ENCODE data around the gene HSPB2. TPM values are rescaled to one million over a fixed set of nuclear protein-coding genes. Genes with fewer than 3 reads are reported as not detected.

Gene HSPB2
- total RNA-seq, 4 donors from 2014 or later, result 0.78 to 5.5 (median 3.0) TPM

DNA sequence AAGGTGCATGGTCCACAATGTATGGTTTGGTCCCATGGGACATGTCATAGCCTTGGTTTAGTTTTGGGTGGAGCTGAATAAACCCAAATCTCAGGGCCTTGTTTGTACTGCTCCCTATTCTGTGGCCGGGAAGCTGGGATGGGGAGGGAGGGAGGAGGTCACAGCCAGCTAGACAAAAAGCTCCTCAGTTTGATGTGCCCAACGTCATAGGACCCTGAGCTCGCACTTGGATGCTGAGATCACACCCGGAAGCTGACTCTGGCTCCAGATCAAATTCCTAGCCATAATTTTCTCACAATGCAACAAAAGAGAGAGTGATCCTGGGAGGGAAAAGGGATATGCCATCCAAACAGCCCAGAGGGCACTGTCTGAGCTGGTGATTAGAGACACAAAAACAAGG lies 1.5 kb downstream of the HSPB2 start:
- peak; percentile 24 for ATAC-seq
- peak; percentile 40 to 80 for TF ChIP-seq POLR2A (IDR thresholded peaks at IDR 0.05)
- no peak for TF ChIP-seq EP300 (IDR thresholded peaks at IDR 0.05)
- peak; percentile 96 for TF ChIP-seq POLR2AphosphoS5 (IDR thresholded peaks at IDR 0.05)
- peak overlapping the region; percentile 98 to 100 (median 100) for H3K27ac ChIP-seq
- WGBS, 2 donors (ENCODE audit: low coverage in 1 of 2), result 0 to 8% methylated on average over 1 to 2 of the region's 4 CpGs
- peaks cover 0 to 13% of the 10 kb centered on the region in 2 donors for H3K36me3 ChIP-seq
- no peaks in the 10 kb centered on the region for H3K9me3 ChIP-seq
- H3K27me3 ChIP-seq, result no peaks in the 10 kb centered on the region
- peak overlapping the region; percentile 75 to 80 for H3K4me3 ChIP-seq
- peaks cover 0 to 55% (median 0%) of the 10 kb centered on the region in 3 donors for H3K4me1 ChIP-seq

DNA sequence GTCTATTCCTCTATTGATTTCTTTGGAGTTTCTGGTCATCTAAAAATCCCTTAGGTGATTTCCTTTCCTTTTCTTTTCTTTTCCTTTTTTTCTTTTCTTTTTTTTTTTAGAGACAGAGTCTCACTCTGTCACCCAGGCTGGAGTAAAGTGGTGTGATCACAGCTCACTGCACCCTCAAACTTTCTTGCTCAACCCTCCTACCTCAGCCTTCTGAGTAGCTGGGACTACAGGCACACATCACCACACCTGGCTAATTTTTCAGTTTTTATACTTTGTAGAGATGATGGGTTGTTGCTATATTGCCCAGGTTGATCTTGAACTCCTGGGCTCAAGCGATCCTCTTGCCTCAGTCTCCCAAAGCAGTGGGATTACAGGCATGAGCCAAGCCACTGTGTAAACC lies 4.2 kb downstream of the HSPB2 start:
- WGBS, 2 donors (ENCODE audit: low coverage in 1 of 2), result 88 to 100% methylated on average over 1 of the region's 1 CpG
- no peaks in the 10 kb centered on the region for H3K27me3 ChIP-seq
- H3K27ac ChIP-seq, result no peak overlapping the region
- TF ChIP-seq EP300 (IDR thresholded peaks at IDR 0.05), result no peak
- TF ChIP-seq POLR2AphosphoS5 (IDR thresholded peaks at IDR 0.05), result no peak
- TF ChIP-seq POLR2A (IDR thresholded peaks at IDR 0.05), result no peak
- TF ChIP-seq, protein P1, sequence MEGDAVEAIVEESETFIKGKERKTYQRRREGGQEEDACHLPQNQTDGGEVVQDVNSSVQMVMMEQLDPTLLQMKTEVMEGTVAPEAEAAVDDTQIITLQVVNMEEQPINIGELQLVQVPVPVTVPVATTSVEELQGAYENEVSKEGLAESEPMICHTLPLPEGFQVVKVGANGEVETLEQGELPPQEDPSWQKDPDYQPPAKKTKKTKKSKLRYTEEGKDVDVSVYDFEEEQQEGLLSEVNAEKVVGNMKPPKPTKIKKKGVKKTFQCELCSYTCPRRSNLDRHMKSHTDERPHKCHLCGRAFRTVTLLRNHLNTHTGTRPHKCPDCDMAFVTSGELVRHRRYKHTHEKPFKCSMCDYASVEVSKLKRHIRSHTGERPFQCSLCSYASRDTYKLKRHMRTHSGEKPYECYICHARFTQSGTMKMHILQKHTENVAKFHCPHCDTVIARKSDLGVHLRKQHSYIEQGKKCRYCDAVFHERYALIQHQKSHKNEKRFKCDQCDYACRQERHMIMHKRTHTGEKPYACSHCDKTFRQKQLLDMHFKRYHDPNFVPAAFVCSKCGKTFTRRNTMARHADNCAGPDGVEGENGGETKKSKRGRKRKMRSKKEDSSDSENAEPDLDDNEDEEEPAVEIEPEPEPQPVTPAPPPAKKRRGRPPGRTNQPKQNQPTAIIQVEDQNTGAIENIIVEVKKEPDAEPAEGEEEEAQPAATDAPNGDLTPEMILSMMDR (IDR thresholded peaks at IDR 0.05), result no peak
- no peaks in the 10 kb centered on the region for H3K9me3 ChIP-seq
- no peak overlapping the region for H3K4me3 ChIP-seq
- H3K36me3 ChIP-seq, result no peaks in the 10 kb centered on the region
- peaks cover 0 to 40% (median under 1%) of the 10 kb centered on the region in 3 donors for H3K4me1 ChIP-seq
- no peak for ATAC-seq

DNA sequence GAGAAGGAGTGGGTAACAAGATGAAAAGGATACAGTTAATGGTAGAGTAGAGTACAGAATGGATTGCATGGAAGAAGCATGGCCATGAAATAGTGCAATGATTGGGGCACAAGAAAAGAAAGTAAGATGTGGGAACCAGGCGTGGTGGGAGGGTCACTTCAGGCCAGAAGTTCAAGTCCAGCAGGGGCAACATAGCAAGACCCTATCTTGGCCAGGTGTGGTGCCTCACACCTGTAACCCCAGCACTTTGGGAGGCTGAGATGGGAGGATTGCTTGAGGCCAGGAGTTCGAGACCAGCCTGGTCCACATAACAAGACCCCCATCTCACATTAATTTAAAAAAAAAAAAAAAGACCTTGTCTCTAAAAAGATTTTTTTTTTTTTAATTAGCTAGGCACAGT lies 4.8 kb downstream of the HSPB2 start:
- no peaks in the 10 kb centered on the region for H3K9me3 ChIP-seq
- H3K4me1 ChIP-seq, result peaks cover 0 to 45% (median 6%) of the 10 kb centered on the region in 3 donors
- no peaks in the 10 kb centered on the region for H3K36me3 ChIP-seq
- H3K4me3 ChIP-seq, result no peak overlapping the region
- 93 to 97% methylated on average over 2 of the region's 2 CpGs for WGBS, 2 donors (ENCODE audit: low coverage in 1 of 2)
- no peak overlapping the region for H3K27ac ChIP-seq
- no peak for ATAC-seq
- no peaks in the 10 kb centered on the region for H3K27me3 ChIP-seq
- no peak for TF ChIP-seq EP300 (IDR thresholded peaks at IDR 0.05)
- TF ChIP-seq, protein P1 (IDR thresholded peaks at IDR 0.05), result no peak

DNA sequence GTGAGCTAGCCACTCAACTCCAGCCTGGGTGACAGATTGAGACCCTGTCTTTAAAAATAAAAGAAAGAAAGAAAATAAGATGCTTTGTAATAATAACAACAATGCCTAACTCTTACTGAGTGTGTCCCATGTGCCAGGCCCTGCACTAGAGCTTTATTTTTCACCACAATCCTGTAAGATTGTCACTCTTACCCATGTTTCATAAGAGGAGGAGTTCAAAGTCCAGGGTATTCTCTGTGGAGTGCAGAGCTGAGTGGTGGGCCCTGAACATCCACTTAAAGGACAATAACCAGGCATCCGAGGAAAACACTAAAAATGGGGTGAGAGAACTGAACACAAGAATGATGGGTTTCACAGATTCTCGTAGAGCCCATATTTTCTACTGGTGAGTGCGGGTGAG lies 5.3 kb downstream of the HSPB2 start:
- TF ChIP-seq POLR2A (IDR thresholded peaks at IDR 0.05), result no peak
- no peak for TF ChIP-seq EP300 (IDR thresholded peaks at IDR 0.05)
- TF ChIP-seq, protein P1 (IDR thresholded peaks at IDR 0.05), result no peak
- no peak for TF ChIP-seq POLR2AphosphoS5 (IDR thresholded peaks at IDR 0.05)
- Histone ChIP-seq H3K4me3 (no peak overlapping the region), H3K4me1 (peaks cover 0 to 50% (median 10%) of the 10 kb centered on the region in 3 donors), H3K27me3 (no peaks in the 10 kb centered on the region), H3K36me3 (no peaks in the 10 kb centered on the region), H3K9me3 (no peaks in the 10 kb centered on the region), H3K27ac (no peak overlapping the region)
- ATAC-seq, result no peak
- 92 to 94% methylated on average over 3 of the region's 3 CpGs for WGBS, 2 donors (ENCODE audit: low coverage in 1 of 2)

DNA sequence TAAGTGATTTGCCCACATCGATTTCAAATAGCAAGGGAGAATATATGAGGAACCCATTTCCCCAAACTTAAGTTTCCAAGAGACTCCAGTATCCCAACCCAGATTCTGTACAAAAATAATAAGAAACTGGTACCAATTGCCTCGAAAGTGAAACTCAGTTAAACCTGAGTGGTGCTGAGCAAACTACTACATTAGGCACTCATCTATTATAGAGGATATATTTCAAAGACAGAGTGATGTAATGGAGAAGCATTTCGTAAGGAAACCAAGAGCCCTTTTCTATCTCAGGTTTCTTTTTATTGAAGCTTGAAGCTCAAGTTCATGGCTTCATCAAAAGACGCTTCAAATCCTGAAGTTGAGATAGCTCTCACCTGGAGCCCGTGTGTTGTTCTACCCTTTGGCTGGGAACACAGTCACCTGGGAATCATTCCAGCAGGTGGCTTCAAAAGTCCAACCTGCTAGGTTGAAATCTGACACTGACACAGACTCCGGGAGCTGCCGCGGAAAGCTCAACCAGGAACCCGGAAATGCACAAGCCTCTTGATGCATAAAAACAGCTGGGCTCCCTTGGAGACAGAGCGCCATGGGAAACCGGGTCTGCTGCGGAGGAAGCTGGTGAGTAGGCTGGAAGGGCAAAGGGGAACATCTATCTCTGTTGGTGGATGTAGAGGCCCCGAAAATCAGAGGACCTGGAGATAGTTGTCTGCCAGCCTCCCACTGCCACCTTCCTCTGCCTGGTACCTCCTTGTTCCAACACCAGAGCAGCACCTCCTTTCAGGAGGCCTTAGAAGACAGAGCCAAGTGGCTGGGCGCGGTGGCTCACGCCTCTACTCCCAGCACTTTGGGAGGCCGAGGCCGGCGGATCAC lies 6.1 kb downstream of the HSPB2 start, which contains the start of gene C11orf52:
TSS of gene C11orf52 (plus strand) at position 524 of the 867 bp plus-strand sequence. CDS start at position 584, 60 bp downstream.
- Histone ChIP-seq H3K4me3 (no peak within 1 kb of the TSS), H3K27me3 (no peaks in the 10 kb centered on the region), H3K9me3 (no peaks in the 10 kb centered on the region), H3K27ac (peak within 1 kb of the TSS in 3 of 4 donors; percentile 27 to 50 (median 36)), H3K4me1 (peaks cover 2 to 54% (median 13%) of the 10 kb centered on the region in 3 donors), H3K36me3 (no peaks in the 10 kb centered on the region)
- WGBS, 2 donors (ENCODE audit: low coverage in 1 of 2), result 50 to 79% methylated on average over 3 to 10 of the region's 19 CpGs
- TF ChIP-seq POLR2A (IDR thresholded peaks at IDR 0.05) (no peak), EP300 (IDR thresholded peaks at IDR 0.05) (no peak), POLR2AphosphoS5 (IDR thresholded peaks at IDR 0.05) (no peak)
- TF ChIP-seq, protein P1 (IDR thresholded peaks at IDR 0.05), result no peak
- no peak for ATAC-seq

Measured in gastroesophageal sphincter (tissue), 4 donors.